ENCODE data around the gene RTKN2.

- TF ChIP-seq KDM1A (IDR thresholded peaks at IDR 0.05), result no peak
- TF ChIP-seq ZKSCAN1 (IDR thresholded peaks at IDR 0.05; ENCODE audit: low read depth, low read length), result no peak
- TF ChIP-seq, protein P1, sequence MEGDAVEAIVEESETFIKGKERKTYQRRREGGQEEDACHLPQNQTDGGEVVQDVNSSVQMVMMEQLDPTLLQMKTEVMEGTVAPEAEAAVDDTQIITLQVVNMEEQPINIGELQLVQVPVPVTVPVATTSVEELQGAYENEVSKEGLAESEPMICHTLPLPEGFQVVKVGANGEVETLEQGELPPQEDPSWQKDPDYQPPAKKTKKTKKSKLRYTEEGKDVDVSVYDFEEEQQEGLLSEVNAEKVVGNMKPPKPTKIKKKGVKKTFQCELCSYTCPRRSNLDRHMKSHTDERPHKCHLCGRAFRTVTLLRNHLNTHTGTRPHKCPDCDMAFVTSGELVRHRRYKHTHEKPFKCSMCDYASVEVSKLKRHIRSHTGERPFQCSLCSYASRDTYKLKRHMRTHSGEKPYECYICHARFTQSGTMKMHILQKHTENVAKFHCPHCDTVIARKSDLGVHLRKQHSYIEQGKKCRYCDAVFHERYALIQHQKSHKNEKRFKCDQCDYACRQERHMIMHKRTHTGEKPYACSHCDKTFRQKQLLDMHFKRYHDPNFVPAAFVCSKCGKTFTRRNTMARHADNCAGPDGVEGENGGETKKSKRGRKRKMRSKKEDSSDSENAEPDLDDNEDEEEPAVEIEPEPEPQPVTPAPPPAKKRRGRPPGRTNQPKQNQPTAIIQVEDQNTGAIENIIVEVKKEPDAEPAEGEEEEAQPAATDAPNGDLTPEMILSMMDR (IDR thresholded peaks at IDR 0.05 in 2 of 3, conservative IDR thresholded peaks at IDR 0.05 in 1 of 3; ENCODE audit: insufficient read depth in 2 of 3, low read depth in 1 of 3, low read length in 3 of 3), result no peak
- TF ChIP-seq EGR1 (conservative IDR thresholded peaks at IDR 0.05), result no peak
- TF ChIP-seq ZNF232 (CRISPR knock-in tag; IDR thresholded peaks at IDR 0.05), result no peak
- TF ChIP-seq FOXJ3 (CRISPR knock-in tag; IDR thresholded peaks at IDR 0.05), result no peak
- TF ChIP-seq RNF2 (IDR thresholded peaks at IDR 0.05), result no peak
- TF ChIP-seq ZNF77 (CRISPR knock-in tag; IDR thresholded peaks at IDR 0.05), result no peak
- TF ChIP-seq ZBTB17 (CRISPR knock-in tag; IDR thresholded peaks at IDR 0.05), result no peak
- no peak for TF ChIP-seq ZFX (CRISPR knock-in tag; IDR thresholded peaks at IDR 0.05)
- TF ChIP-seq ATF1 (CRISPR knock-in tag; IDR thresholded peaks at IDR 0.05), result no peak
- TF ChIP-seq ATF1 (tag; IDR thresholded peaks at IDR 0.05), result no peak
- no peak for TF ChIP-seq FOXK1 (CRISPR knock-in tag; IDR thresholded peaks at IDR 0.05; ENCODE audit: borderline replicate concordance)
- TF ChIP-seq ELF4 (CRISPR knock-in tag; IDR thresholded peaks at IDR 0.05), result no peak
- TF ChIP-seq DNMT1 (IDR thresholded peaks at IDR 0.05), result no peak
Observed at GRCh38 chr10:62266611-62267010, 2.0 kb downstream of the RTKN2 start.

All from K562 (cell line).